GM12878 (cell line): ENCODE results near the gene PLCB2. TPM values are rescaled to one million over a fixed set of nuclear protein-coding genes. Genes with fewer than 3 reads are reported as not detected.

ENCODE experiments used
- ATAC-seq: fragments of 200-7000 bp; cut with Tn5 transposase; 3 replicates; pipeline ENCODE4 v1.9.1; 2020; ENCODE audit warnings: mild to moderate bottlenecking, moderate library complexity
- BruUV-seq: library from RNA; stranded (reverse); fragments of 400-500 nt; replicated peaks from 2 replicates; lab custom pipeline; 2021; lab: Mats Ljungman, UMichigan
- CTCF ChIA-PET: fragments of 300-600 bp; sonication (Branson Sonifier 250); formaldehyde crosslinking; extraction: SDS; loops from one replicate; lab custom pipeline; 2021; ENCODE audit warnings: inconsistent platforms; lab: Yijun Ruan, JAX
- POLR2A ChIA-PET: fragments of 350-600 bp; formaldehyde crosslinking; extraction: SDS; loops from one replicate; lab custom pipeline; 2021; ENCODE audit warnings: inconsistent platforms; lab: Charles Lee
- RAD21 ChIA-PET: fragments of 300-600 bp; sonication (Branson Sonifier 250); formaldehyde crosslinking; loops from one replicate; lab custom pipeline; 2023; ENCODE audit warnings: antibody characterized with exemption; ENCODE audit not compliant: unreplicated experiment; lab: Charles Lee
- SMC1A ChIA-PET: fragments of 300-600 bp; sonication (Branson Sonifier 250); formaldehyde crosslinking; loops from one replicate; lab custom pipeline; 2023; ENCODE audit not compliant: unreplicated experiment, uncharacterized antibody; lab: Charles Lee
- DNase-seq: peaks from one replicate; pipeline ENCODE4 v3.0.0-alpha.2; 2011; ENCODE audit warnings: low read depth, low spot score
- FAIRE-seq: peaks from 3 replicates; lab custom pipeline; 2011; peaks lifted over from hg19 to GRCh38; lab: Jason Lieb, UNC
- H2AFZ ChIP-seq: 2 replicates; pipeline ENCODE4 v1.6.0; 2011; ENCODE audit warnings: low read depth, low read length, control low read depth; ENCODE audit not compliant: control insufficient read depth
- H3K27ac ChIP-seq: 2 replicates; pipeline ENCODE4 v1.5.1; 2011; ENCODE audit warnings: control low read depth; ENCODE audit not compliant: control insufficient read depth, insufficient read depth
- H3K27me3 ChIP-seq, 2 experiments: replicated peaks in 1 of 2; 2 replicates each; pipeline versions ENCODE4 v1.6.0 to v1.6.1; 2011; ENCODE audit warnings: low read length in 1 of 2; ENCODE audit not compliant: control insufficient read depth in 2 of 2, insufficient read depth in 2 of 2
- H3K36me3 ChIP-seq, 2 experiments: 2 replicates each; pipeline ENCODE4 v1.5.1; 2011; ENCODE audit warnings: low read length in 1 of 2; ENCODE audit not compliant: control insufficient read depth in 2 of 2, insufficient read depth in 2 of 2
- H3K4me1 ChIP-seq: 2 replicates; pipeline ENCODE4 v1.6.1; 2011; ENCODE audit warnings: mild to moderate bottlenecking, low read length, moderate library complexity, mixed read lengths; ENCODE audit not compliant: control insufficient read depth, insufficient read depth
- H3K4me2 ChIP-seq: 2 replicates; pipeline ENCODE4 v1.6.0; 2011; ENCODE audit warnings: control low read depth; ENCODE audit not compliant: control insufficient read depth, insufficient read depth
- H3K4me3 ChIP-seq: fragments of 200-600 bp; sonication (generic); 2 replicates; pipeline ENCODE4 v1.5.1; 2016
- H3K79me2 ChIP-seq: 2 replicates; pipeline ENCODE4 v1.6.0; 2011; ENCODE audit warnings: low read length; ENCODE audit not compliant: control insufficient read depth, insufficient read depth
- H3K9ac ChIP-seq: 2 replicates; pipeline ENCODE4 v1.8.0; 2011; ENCODE audit warnings: low read length, control low read depth, mixed read lengths; ENCODE audit not compliant: control insufficient read depth, insufficient read depth
- H3K9me3 ChIP-seq: replicated peaks from 3 replicates; pipeline ENCODE4 v1.5.1; 2011; ENCODE audit warnings: mild to moderate bottlenecking, low read length; ENCODE audit not compliant: control insufficient read depth, insufficient read depth
- H4K20me1 ChIP-seq: 2 replicates; pipeline ENCODE4 v1.6.0; 2011; ENCODE audit not compliant: control insufficient read depth, insufficient read depth
- CHD4 ChIP-seq: fragments of 200-600 bp; sonication (generic); IDR thresholded peaks from 2 replicates; pipeline ENCODE4 v1.6.1; 2016; ENCODE audit warnings: mild to moderate bottlenecking
- HDAC6 ChIP-seq: fragments of 200-600 bp; sonication (generic); IDR thresholded peaks from one replicate; pipeline ENCODE4 v1.8.0; 2017; ENCODE audit warnings: antibody characterized with exemption; ENCODE audit not compliant: unreplicated experiment
- KDM1A ChIP-seq: fragments of 200-600 bp; sonication (generic); IDR thresholded peaks from 2 replicates; pipeline ENCODE4 v1.6.1; 2016; ENCODE audit warnings: borderline replicate concordance
- MYB ChIP-seq: fragments of 150-350 bp; IDR thresholded peaks from 2 replicates; pipeline ENCODE4 v1.6.1; 2014; ENCODE audit warnings: mild to moderate bottlenecking, low read depth, low read length, borderline replicate concordance
- RUNX3 ChIP-seq: IDR thresholded peaks from 2 replicates; pipeline ENCODE4 v1.6.1; 2012; ENCODE audit warnings: low read length, inconsistent platforms
- SIX5 ChIP-seq: IDR thresholded peaks from 2 replicates; pipeline ENCODE4 v1.6.1; 2011; ENCODE audit warnings: mild to moderate bottlenecking, low read depth, low read length, moderate library complexity; ENCODE audit not compliant: severe bottlenecking
- TCF7 ChIP-seq: IDR thresholded peaks from 2 replicates; pipeline ENCODE4 v1.6.1; 2014; ENCODE audit warnings: antibody characterized with exemption, borderline replicate concordance
- WGBS: methylation state at CpG from one replicate; pipeline ENCODE4 v1.1.6; 2016; ENCODE audit warnings: low lambda C conversion rate; ENCODE audit not compliant: insufficient replicate concordance, insufficient coverage; ENCODE audit errors: missing lambda C conversion rate; 5-methylcytosine and 5-hydroxymethylcytosine counted together
- in situ Hi-C: fragments of 300-500 bp; cut with MboI; formaldehyde crosslinking; loops from 9 replicates; pipeline ENCODE4 v1.14.3; 2018; ENCODE audit warnings: mixed read lengths
- intact Hi-C: fragments of 100-400 bp; cut with micrococcal nuclease; formaldehyde crosslinking; loops from one replicate; pipeline ENCODE4 v1.14.2; 2022; ENCODE audit not compliant: unreplicated experiment
- polyA plus RNA-seq, 11 experiments: library from polyadenylated mRNA; depleted of rRNA in 4 of 11; unstranded in 6 of 11; stranded (reverse) in 5 of 11; fragments of >200 nt; fragmentation: Nextera tagmentation in 4 of 11; fragmentation: Illumina TruSeq in 1 of 11; extraction: Ambion mirVana in 4 of 11; extraction: Trizol in 1 of 11; gene quantifications; 1 replicate in 1 of 11; 2 replicates in 10 of 11; pipeline versions ENCODE4 v1.2.1 to v1.2.3, GENCODE V29; 2011 to 2016; ENCODE audit warnings: inconsistent platforms in 2 of 11, missing spikeins in 2 of 11, low read depth in 1 of 11
- total RNA-seq, 4 experiments: library from RNA; depleted of rRNA in 3 of 4; stranded (reverse); fragments of >200 nt in 3 of 4; fragmentation: Illumina TruSeq in 1 of 4; extraction: Trizol in 1 of 4; gene quantifications; 2 replicates each; pipeline versions ENCODE4 v1.2.1 to v1.2.3, GENCODE V29; 2013 to 2021
- TF ChIP-seq, protein P1 (sequence below): IDR thresholded peaks from 2 replicates; pipeline ENCODE4 v1.6.1; 2012; ENCODE audit warnings: mild to moderate bottlenecking, low read depth, low read length
- TF ChIP-seq, protein P2 (sequence below): fragments of 450-650 bp; IDR thresholded peaks from 2 replicates; pipeline ENCODE4 v1.6.1; 2018; ENCODE audit warnings: borderline replicate concordance, mild to moderate bottlenecking; ENCODE audit not compliant: partially characterized antibody
- TF ChIP-seq, protein P3 (sequence below): IDR thresholded peaks from 2 replicates; pipeline ENCODE4 v1.6.1; 2012; ENCODE audit warnings: improper control_type of control experiment, low read depth, low read length; ENCODE audit not compliant: insufficient replicate concordance

PLCB2 gene
- total and polyA plus RNA-seq, 10 of the 15 experiments (the other 5 are each of a cell fraction or from before 2014, with no cell fraction given): 1.2 to 39.4 (median 10.7) TPM

DNA sequence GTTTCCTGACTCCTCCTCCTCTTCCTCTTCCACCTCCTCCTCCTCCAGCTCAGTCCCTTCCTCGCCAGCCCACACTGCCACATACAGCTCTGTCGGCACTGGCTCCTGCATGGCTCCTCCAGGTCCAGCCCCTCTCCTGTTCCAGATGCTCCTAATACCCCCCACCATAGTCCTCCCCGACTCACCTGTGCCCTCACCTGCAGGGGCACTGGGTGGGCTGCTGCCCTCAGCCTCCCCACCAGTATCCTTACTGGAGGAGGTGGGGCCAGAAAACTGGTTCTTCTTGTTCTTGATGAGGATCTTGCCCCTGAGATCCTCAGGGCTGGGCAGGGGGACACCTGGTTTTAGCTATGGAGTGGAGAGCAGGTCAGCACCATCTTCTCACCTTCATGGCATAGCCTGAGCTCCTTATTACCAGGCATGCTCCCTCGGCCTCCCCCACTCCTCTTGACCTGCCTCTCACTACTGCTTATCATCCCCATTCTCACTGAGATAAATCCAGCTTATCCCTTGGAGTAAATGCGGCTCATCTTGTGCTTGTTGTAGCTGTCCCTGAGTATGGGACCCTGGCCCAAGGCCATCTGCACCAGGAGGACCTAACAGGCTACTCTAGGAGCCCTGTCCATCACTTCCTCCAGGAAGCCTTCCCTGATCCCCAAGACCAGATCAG lies 11.0 kb downstream of the PLCB2 start:
- CTCF ChIA-PET: no interaction called here
- in situ Hi-C loops: no loop called here
- Histone ChIP-seq H2AFZ (no peak overlapping the region), H4K20me1 (no peaks in the 10 kb centered on the region), H3K79me2 (no peaks in the 10 kb centered on the region), H3K4me3 (no peak overlapping the region), H3K27me3 (no peaks in the 10 kb centered on the region; a peak in 2 of 4 replicates), H3K36me3 (no peaks in the 10 kb centered on the region), H3K4me2 (no peak overlapping the region), H3K4me1 (no peaks in the 10 kb centered on the region), H3K27ac (no peak overlapping the region), H3K9me3 (no peaks in the 10 kb centered on the region; the same call in 2 of the 3 replicates), H3K9ac (no peak overlapping the region)
- WGBS: 30% methylated on average over 4 of the region's 5 CpGs
- POLR2A ChIA-PET: no interaction called here
- TF ChIP-seq MYB: no peak
- TF ChIP-seq KDM1A: no peak
- TF ChIP-seq, protein P1, sequence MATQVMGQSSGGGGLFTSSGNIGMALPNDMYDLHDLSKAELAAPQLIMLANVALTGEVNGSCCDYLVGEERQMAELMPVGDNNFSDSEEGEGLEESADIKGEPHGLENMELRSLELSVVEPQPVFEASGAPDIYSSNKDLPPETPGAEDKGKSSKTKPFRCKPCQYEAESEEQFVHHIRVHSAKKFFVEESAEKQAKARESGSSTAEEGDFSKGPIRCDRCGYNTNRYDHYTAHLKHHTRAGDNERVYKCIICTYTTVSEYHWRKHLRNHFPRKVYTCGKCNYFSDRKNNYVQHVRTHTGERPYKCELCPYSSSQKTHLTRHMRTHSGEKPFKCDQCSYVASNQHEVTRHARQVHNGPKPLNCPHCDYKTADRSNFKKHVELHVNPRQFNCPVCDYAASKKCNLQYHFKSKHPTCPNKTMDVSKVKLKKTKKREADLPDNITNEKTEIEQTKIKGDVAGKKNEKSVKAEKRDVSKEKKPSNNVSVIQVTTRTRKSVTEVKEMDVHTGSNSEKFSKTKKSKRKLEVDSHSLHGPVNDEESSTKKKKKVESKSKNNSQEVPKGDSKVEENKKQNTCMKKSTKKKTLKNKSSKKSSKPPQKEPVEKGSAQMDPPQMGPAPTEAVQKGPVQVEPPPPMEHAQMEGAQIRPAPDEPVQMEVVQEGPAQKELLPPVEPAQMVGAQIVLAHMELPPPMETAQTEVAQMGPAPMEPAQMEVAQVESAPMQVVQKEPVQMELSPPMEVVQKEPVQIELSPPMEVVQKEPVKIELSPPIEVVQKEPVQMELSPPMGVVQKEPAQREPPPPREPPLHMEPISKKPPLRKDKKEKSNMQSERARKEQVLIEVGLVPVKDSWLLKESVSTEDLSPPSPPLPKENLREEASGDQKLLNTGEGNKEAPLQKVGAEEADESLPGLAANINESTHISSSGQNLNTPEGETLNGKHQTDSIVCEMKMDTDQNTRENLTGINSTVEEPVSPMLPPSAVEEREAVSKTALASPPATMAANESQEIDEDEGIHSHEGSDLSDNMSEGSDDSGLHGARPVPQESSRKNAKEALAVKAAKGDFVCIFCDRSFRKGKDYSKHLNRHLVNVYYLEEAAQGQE: no peak
- TF ChIP-seq, protein P2, sequence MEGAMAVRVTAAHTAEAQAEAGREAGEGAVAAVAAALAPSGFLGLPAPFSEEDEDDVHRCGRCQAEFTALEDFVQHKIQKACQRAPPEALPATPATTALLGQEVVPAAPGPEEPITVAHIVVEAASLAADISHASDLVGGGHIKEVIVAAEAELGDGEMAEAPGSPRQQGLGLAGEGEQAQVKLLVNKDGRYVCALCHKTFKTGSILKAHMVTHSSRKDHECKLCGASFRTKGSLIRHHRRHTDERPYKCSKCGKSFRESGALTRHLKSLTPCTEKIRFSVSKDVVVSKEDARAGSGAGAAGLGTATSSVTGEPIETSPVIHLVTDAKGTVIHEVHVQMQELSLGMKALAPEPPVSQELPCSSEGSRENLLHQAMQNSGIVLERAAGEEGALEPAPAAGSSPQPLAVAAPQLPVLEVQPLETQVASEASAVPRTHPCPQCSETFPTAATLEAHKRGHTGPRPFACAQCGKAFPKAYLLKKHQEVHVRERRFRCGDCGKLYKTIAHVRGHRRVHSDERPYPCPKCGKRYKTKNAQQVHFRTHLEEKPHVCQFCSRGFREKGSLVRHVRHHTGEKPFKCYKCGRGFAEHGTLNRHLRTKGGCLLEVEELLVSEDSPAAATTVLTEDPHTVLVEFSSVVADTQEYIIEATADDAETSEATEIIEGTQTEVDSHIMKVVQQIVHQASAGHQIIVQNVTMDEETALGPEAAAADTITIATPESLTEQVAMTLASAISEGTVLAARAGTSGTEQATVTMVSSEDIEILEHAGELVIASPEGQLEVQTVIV: no peak
- no peak for TF ChIP-seq CHD4
- no peak for TF ChIP-seq SIX5
- TF ChIP-seq HDAC6: no peak
- TF ChIP-seq, protein P3, sequence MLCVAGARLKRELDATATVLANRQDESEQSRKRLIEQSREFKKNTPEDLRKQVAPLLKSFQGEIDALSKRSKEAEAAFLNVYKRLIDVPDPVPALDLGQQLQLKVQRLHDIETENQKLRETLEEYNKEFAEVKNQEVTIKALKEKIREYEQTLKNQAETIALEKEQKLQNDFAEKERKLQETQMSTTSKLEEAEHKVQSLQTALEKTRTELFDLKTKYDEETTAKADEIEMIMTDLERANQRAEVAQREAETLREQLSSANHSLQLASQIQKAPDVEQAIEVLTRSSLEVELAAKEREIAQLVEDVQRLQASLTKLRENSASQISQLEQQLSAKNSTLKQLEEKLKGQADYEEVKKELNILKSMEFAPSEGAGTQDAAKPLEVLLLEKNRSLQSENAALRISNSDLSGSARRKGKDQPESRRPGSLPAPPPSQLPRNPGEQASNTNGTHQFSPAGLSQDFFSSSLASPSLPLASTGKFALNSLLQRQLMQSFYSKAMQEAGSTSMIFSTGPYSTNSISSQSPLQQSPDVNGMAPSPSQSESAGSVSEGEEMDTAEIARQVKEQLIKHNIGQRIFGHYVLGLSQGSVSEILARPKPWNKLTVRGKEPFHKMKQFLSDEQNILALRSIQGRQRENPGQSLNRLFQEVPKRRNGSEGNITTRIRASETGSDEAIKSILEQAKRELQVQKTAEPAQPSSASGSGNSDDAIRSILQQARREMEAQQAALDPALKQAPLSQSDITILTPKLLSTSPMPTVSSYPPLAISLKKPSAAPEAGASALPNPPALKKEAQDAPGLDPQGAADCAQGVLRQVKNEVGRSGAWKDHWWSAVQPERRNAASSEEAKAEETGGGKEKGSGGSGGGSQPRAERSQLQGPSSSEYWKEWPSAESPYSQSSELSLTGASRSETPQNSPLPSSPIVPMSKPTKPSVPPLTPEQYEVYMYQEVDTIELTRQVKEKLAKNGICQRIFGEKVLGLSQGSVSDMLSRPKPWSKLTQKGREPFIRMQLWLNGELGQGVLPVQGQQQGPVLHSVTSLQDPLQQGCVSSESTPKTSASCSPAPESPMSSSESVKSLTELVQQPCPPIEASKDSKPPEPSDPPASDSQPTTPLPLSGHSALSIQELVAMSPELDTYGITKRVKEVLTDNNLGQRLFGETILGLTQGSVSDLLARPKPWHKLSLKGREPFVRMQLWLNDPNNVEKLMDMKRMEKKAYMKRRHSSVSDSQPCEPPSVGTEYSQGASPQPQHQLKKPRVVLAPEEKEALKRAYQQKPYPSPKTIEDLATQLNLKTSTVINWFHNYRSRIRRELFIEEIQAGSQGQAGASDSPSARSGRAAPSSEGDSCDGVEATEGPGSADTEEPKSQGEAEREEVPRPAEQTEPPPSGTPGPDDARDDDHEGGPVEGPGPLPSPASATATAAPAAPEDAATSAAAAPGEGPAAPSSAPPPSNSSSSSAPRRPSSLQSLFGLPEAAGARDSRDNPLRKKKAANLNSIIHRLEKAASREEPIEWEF: no peak
- TF ChIP-seq RUNX3: no peak
- TF ChIP-seq TCF7: no peak
- intact Hi-C loops: no loop called here
- BruUV-seq: no TSS peak
- no peak for FAIRE-seq
- ATAC-seq: no peak
- no peak for DNase-seq
- SMC1A ChIA-PET: interaction anchor here (0.5 kb wide), 1 partner anchor 21 kb away, joined by 3 read pairs; no protein-coding TSS in a partner anchor
- RAD21 ChIA-PET: interaction anchor here (0.6 kb wide), 1 partner anchor 42 kb away, joined by 4 read pairs; no protein-coding TSS in a partner anchor
